ENCODE measurements around the gene TMC2. TPM values are rescaled to one million over a fixed set of nuclear protein-coding genes. Genes with fewer than 3 reads are reported as not detected.

Gene TMC2
- polyA plus RNA-seq, 1 of the 3 experiments (the other 2 are of a cell fraction), result not detected

- ChIA-PET CTCF (interaction anchor here (0.6 to 7.0 kb wide), 39 partner anchors 9 to 322 kb away, joined by 3 to 133 read pairs (median 5); partner anchors contain the start of genes NOP56, SNRPB, TMC2 and ZNF343), POLR2A (interaction anchor here (0.7 kb wide), 1 partner anchor 128 kb away, joined by 3 read pairs; no protein-coding TSS in a partner anchor)
- H3K79me2 ChIP-seq (ENCODE audit: insufficient read depth), result no peaks in the 10 kb centered on the region
- H2AFZ ChIP-seq (ENCODE audit: low read depth), result peak overlapping the region; percentile 98
- H3K27ac ChIP-seq (ENCODE audit: low read depth in 2 of 2, low read length in 1 of 2), result peak overlapping the region; percentile 62 to 73; a peak in 3 of 4 replicates
- WGBS (ENCODE audit: low lambda C conversion rate), result 23% methylated on average over 12 of the region's 26 CpGs
- no peaks in the 10 kb centered on the region for H3K9me3 ChIP-seq
- peak overlapping the region; percentile 55 to 91 for H3K4me3 ChIP-seq (ENCODE audit: low read depth in 2 of 2, low read length in 1 of 2)
- H4K20me1 ChIP-seq (ENCODE audit: insufficient read depth), result no peaks in the 10 kb centered on the region
- H3K27me3 ChIP-seq (ENCODE audit: insufficient read depth), result no peaks in the 10 kb centered on the region
- no peaks in the 10 kb centered on the region for H3F3A ChIP-seq (replicated peaks; ENCODE audit: insufficient read depth)
- H3K36me3 ChIP-seq (replicated peaks in 1 of 2; ENCODE audit: control insufficient read depth in 1 of 2, insufficient read depth in 2 of 2, low read length in 1 of 2), result no peaks in the 10 kb centered on the region
- no peaks in the 10 kb centered on the region for H3K9me2 ChIP-seq
- H3K4me1 ChIP-seq (ENCODE audit: control insufficient read depth in 1 of 2, insufficient read depth in 2 of 2, low read depth in 1 of 2, low read length in 1 of 2), result peaks cover 5% of the 10 kb centered on the region in 2 experiments; a peak in 1 of 4 replicates
- peak; percentile 87 for DNase-seq
- H3K9ac ChIP-seq, result peak overlapping the region; percentile 95
- H3K4me2 ChIP-seq, result peak overlapping the region; percentile 91
- no peak for TF ChIP-seq MAX (IDR thresholded peaks at IDR 0.05; ENCODE audit: low read depth)
- TF ChIP-seq NFIC (IDR thresholded peaks at IDR 0.05; ENCODE audit: borderline replicate concordance), result no peak
- peak; percentile 56; the same call in 1 of the 2 replicates for TF ChIP-seq TAF1 (IDR thresholded peaks at IDR 0.05; ENCODE audit: borderline replicate concordance, low read depth, low read length)
- TF ChIP-seq RXRA (IDR thresholded peaks at IDR 0.05; ENCODE audit: borderline replicate concordance, low read depth), result no peak
- TF ChIP-seq FOSL2 (IDR thresholded peaks at IDR 0.05; ENCODE audit: borderline replicate concordance, low read depth), result no peak
- peak; percentile 69; the same call in 1 of the 2 replicates for TF ChIP-seq ELF1 (IDR thresholded peaks at IDR 0.05)
- TF ChIP-seq FOXJ3 (CRISPR knock-in tag; IDR thresholded peaks at IDR 0.05), result no peak
- TF ChIP-seq EZH2phosphoT487 (IDR thresholded peaks at IDR 0.05; ENCODE audit: borderline replicate concordance, low read depth), result no peak
- TF ChIP-seq PBX3 (IDR thresholded peaks at IDR 0.05), result no peak
- no peak; the same call in 1 of the 2 replicates for TF ChIP-seq MXI1 (IDR thresholded peaks at IDR 0.05; ENCODE audit: low read depth, low read length)
- peak; percentile 97 for TF ChIP-seq CTCF (IDR thresholded peaks at IDR 0.05)
- TF ChIP-seq RCOR1 (IDR thresholded peaks at IDR 0.05; ENCODE audit: low read length), result no peak
- no peak for TF ChIP-seq REST (IDR thresholded peaks at IDR 0.05; ENCODE audit: low read depth, low read length)
- no peak for TF ChIP-seq GABPA (IDR thresholded peaks at IDR 0.05; ENCODE audit: low read depth)
- no peak for TF ChIP-seq USF1 (IDR thresholded peaks at IDR 0.05; ENCODE audit: borderline replicate concordance, low read depth)
- TF ChIP-seq POLR2AphosphoS5 (IDR thresholded peaks at IDR 0.05; ENCODE audit: low read depth, low read length), result peak; percentile 37; the same call in 1 of the 2 replicates
- no peak for TF ChIP-seq TEAD4 (IDR thresholded peaks at IDR 0.05; ENCODE audit: borderline replicate concordance, insufficient read depth)
- TF ChIP-seq ZBTB33 (IDR thresholded peaks at IDR 0.05; ENCODE audit: borderline replicate concordance, low read depth), result no peak
- no peak for TF ChIP-seq TCF12 (IDR thresholded peaks at IDR 0.05)
- no peak for TF ChIP-seq IRF3 (IDR thresholded peaks at IDR 0.05; ENCODE audit: low read depth, low read length)
- peak; percentile 60 for TF ChIP-seq SMC3 (IDR thresholded peaks at IDR 0.05; ENCODE audit: low read depth, low read length)
Observed at GRCh38 chr20:2523919-2524708, 12.3 kb upstream of the TMC2 start.
